NCI-H2107 treated with DMSO at 0.1 percent for 48 hours (cell line): ENCODE measurements around the gene GPSM1.
"Not testable (repeated sequence)": the region's sequence is repeated elsewhere in the genome, so short reads cannot be mapped to it uniquely, and the experiment has no call there.

Experiments
- DNase-seq: peaks from one replicate; lab custom pipeline; 2025; ENCODE audit not compliant: unreplicated experiment; lab: John Stamatoyannopoulos, UW

Gene GPSM1

DNA sequence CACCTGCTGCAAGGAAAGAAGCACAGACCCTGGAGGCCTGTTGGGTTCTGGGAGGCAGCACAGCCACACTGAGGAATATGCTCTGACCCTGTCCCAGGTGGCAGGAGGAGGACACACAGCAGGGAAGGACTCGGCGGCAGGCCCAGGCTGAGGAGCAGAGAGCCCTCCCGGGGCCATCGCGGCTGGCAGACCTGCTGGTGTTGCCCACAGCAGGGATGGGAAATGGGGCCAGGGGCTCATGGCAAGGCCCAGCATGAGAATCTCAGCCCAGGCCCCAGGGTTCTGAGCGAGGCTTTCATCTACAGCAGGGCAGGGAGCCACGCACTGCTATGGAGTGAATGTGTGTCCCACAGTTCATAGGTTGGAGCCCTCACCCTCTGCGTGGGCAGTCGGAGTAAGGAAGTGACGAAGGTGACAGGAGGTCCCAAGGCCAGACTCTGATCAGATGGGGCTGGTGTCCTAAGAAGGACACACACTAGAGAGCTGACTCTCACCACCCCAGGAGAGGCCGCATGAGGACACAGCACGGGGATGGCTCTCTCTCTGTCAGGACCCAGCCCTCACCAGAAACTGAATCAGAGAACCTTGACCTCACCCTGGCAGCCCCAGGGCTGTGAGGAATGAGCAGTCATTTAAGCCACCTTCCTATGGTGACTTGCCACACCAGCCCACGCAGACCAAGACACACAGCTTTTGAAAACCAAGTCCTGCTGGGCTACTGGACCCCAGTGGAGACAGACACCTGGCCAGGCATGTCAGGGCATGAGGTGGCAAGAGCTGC lies 10.3 kb upstream of the GPSM1 start:
- no peak for DNase-seq

DNA sequence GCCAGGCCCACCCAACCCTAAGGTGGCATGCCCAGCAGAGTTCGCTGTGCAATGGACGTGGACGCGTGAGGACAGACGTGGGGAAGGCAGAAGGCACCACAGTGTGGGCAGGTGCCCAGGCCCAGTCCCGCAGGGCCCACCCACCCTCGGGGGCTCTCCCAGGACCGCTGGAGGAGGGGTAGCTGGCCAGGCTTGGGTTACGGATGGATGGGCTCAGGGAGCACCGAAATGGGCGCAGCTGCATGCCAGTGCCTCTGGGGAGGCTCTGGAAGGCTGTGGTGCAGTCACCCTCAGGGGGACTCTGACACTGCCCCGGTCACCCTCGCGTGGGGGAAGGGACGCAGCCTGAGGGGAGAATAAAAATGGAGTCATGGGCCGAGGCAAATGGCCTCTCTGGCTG lies 9.6 kb upstream of the GPSM1 start:
- DNase-seq: no peak

DNA sequence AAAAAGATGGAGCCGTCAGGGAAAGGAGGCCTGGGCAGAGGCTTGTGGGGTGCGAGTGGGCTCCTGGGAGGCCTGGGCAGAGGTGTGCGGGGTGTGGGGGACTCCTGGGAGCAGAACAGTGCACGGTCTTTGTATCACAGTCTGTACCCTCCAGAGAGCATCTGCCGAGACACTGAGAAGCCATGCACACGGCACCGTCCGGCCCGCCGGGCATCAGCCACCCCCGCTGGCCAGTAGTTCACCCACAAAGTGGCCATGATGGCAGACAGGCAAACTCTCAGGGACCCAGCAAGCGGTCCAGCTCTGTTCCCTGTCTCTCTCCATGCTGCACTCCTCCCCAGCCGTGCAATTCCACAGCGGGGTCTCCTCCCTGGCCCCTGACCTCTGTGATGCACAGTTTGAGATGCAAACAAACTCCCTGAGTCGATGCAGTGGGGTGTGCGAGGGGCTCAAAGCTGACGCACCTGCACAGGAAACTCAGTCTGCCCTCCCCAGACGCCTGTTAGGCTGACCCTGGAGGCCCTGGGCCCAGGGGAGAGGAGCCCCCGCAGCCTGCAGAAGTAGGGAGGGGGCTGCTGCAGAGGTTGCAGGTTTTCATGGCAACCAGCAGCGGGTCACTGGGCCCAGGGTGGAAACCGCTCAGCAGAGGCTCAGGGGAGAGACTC lies 9.1 kb upstream of the GPSM1 start:
- DNase-seq: no peak

DNA sequence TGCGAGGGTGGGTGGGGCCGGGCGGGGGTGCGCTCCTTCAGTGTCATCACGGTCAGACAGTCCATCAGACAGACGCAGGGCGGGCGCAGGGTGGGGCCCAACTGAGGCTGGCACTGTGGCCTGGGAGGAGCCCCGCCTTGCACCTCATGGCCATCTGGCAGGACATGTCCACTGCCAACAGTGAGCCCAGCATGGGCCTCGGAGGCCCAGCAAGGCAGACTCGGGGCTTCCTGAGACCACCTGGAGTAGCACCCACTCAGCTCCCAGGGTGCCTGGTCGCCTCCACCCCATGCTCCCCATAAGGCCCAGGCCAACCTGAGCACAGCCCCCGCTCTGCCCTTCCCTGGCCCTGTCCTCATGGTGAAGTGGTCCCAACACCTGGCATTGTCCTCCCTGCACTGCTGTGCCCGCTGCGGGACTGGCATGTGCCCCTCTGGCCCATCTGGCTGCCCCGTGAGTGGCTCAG lies 8.5 kb upstream of the GPSM1 start:
- DNase-seq: no peak

DNA sequence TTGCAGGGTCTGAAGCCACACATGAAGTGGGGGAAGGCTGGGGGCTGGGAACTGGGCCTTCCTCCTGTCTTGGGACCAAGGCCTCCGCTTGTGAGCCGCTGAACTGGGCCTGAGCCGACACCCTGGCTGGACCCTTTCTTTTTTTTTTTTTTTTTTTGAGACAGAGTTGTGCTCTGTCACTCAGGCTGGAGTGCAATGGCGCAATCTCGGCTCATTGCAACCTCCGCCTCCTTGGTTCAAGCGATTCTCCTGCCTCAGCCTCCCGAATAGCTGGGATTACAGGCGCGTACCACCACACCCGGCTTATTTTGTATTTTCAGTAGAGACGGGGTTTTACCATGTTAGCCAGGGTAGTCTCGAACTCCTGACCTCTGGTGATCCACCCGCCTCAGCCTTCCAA lies 8.1 kb upstream of the GPSM1 start:
- not testable (repeated sequence) for DNase-seq

DNA sequence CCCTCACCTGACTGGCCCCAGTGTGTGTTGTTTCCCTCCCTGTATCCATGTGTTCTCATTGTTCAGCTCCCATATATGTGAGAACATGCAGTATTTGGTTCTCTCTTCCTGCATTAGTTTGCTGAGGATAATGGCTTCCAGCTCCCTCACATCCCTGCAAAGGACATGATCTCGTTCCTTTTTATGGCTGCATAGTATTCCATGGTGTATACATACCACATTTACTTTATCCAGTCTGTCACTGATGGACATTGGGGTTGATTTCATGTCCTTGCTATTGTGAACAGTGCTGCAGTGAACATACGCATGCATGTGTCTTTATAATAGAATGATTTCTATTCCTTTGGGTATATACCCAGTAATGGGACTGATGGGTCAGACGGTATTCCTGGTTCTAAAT lies 7.4 kb upstream of the GPSM1 start:
- not testable (repeated sequence) for DNase-seq

DNA sequence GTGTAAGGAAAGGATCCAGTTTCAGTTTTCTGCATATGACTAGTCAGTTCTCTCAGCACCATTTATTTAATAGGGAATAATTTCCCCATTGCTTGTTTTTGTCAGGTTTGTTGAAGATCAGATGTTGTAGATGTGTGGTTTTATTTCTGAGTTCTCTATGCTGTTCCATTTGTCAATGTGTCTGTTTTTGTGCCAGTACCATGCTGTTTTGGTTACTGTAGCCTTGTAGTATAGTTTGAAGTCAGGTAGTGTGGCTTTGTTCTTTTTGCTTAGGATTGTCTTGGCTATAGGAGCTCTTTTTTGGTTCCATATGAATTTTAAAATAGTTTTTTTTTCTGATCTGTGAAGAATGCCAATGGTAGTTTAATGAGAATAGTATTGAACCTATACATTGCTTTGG lies 6.4 kb upstream of the GPSM1 start:
- not testable (repeated sequence) for DNase-seq

DNA sequence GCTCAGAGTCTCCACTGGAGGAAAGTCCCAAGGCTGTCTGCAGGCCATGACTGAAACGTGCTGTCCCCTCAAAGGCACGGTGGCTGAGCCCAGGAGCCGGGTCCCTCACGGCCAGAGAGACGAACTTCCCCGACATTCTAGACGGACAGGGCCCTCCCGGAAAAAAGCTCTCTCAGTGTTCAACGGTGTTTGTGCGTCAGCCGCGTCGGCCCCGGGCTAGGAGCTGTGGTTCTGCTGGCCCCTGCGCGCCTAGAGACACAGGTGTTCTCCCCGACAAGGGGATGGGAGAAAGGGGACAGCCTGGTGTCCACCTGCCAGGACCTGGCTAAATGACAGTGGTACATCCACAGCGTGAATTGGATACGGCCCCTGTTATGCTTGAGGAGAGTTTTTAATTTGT lies 5.8 kb upstream of the GPSM1 start:
- no peak for DNase-seq

DNA sequence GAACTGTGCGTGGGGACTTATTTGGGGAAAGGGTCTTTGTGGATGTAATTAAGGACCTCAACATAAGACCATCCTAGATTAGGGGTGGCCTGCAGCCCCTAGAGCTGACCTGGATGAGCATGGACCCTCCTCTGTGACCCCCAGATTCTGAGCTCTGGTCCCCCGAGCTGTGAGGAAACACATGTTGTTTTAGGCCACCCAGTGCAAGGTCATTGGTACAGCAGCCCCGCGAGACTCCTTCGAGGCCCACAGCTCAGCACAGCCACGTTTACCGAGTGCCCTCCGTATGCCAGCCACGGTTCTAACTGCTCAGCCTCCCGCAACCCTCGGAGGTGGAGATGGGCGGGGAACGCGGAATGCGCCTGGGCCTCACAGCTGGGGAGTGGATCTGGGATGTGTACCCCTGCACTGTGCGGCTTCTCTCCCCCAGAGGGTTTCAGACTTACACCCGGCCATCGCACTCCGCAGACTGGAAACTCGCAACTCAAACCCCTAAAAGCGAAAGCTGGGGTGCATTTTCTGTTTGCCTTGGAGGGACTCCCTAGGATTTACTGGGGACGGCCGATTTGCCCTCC lies 4.5 kb upstream of the GPSM1 start:
- DNase-seq: no peak

DNA sequence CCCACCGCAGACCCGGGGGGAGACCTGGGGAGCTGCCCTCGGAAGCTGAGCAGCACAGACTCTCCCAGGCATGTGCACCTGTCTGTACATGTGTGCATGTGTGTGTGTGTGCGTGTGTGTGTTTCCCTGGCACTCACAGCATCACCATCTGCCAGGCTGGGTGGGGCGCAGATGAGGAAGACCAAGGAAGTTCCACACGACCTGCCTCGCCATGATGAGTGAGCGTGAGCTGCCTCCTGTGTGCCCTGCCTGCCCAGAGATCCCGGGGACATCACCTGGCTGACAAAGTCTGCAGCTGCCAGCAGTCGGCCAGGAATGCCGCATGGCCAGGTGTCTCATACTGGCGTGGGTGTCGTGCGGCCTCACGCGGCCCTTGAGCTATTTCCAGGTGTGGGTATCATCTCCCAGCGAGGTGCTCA lies 4.0 kb upstream of the GPSM1 start:
- DNase-seq: no peak

DNA sequence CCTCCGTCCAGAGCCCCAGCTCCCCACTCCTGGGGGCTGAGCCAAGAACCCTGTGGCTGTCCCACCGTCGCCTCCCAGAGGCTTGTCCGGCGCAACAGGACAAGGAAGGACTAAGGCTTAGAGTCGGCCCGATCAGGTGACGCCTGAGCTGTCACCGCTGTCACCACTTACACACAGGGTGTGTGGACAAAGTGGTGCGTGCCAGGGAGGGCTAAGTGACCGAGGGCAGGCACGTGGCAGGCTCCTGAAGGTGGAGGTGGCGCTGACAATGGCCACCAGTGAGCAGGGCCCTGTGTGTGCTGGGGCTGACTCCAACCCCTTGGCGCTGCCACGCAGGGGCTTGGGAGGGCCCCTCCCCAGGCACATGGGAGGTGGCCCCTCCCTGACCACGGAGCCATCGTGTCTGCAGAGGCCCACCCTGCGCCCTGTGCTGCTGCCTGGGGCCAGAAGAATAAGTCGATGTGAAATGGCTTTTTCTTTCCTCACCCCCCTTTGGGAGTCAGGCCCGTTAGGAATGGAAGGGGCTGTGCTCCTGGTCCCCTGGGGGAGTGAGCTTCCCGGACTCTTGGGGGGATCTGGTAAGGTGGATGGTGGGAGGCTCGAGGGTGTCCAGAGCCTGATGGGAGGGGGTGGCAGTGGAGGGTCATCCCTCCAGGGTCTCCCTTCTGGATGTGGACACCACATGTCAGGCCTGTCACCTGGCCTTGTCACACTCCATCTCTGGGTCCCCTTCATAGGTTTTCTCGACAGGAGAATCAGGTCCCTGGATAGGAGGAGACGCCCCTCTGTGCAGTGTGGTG lies 2.6 kb upstream of the GPSM1 start:
- no peak for DNase-seq

DNA sequence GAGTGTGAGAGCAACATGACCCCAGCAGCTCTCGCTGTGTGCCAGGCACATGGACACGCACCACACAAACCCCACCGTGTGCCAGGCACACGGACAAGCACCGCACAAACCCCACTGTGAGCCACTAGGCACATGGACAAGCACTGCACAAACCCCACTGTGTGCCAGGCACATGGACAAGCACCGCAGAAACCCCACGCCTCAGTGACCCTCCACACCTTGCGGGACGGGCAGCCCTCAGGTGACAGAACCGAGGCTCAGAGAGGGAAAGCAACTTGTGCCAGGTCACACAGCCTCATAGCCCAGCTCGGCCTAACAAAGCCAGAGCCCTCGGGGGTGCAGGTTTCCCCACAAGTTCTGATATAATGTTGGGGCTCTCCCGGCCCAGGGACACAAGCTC lies 2.0 kb upstream of the GPSM1 start:
- DNase-seq: no peak

DNA sequence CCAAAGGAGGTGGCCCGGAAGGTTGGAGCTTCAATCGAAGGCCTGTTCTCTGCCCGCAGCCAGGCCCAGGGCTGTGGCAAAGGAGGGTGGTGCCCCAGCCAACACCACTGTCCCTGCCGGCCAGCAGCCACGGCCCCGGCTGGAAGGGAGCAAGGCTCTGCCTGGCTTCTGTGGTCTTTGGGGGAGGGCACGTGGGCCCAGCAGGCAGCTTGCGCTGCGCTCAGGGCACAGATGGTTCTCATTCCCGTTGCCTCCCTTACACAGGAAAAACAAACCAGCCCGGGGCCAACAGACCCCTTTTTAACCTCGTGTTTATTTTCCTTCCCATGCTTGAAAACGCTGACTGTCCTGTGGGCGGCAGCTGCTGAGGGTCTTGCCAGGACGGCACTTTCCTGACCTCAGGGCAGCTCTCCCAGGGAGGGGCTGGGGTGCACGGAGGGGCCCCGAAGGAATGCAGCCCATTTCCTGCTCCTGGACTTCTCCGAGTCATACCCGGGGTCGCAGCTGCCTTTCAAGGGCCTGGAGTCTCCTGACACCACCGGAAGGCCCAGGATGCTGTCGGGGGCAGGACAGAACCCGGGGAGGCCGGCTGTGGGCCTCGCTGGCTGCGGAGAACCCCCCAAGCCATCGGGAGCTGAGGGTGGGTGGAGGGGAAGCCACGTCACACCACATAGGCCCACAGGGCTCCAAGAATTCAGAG lies 1.1 kb upstream of the GPSM1 start:
- no peak for DNase-seq

DNA sequence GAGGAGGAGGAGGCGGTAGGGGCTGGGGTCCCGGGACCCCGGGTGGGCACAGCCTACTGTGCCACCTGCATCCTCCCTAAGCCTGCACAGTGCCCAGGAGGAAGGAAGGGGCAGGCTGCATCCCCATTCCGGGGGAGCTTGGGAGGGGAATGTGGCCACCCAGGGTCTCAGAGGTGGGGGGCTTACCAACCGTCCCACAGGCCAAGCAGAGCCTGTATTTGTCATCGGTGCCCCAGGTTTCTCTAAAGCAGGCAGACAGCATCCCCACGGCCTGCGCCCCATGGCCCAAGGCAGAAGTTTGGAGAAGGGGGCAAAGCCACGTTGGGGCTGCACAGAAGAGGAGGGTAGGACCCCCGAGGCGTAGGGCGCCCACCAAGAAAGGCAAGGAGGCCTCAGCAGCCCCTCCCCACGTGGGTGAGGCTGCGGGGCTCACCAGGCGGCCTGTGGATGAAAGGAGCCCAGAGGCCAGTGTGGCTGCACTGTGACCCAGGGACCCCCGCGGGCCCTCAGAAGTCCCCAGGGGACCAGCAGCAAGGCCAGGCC lies 507 bp upstream of the GPSM1 start:
- DNase-seq: no peak

DNA sequence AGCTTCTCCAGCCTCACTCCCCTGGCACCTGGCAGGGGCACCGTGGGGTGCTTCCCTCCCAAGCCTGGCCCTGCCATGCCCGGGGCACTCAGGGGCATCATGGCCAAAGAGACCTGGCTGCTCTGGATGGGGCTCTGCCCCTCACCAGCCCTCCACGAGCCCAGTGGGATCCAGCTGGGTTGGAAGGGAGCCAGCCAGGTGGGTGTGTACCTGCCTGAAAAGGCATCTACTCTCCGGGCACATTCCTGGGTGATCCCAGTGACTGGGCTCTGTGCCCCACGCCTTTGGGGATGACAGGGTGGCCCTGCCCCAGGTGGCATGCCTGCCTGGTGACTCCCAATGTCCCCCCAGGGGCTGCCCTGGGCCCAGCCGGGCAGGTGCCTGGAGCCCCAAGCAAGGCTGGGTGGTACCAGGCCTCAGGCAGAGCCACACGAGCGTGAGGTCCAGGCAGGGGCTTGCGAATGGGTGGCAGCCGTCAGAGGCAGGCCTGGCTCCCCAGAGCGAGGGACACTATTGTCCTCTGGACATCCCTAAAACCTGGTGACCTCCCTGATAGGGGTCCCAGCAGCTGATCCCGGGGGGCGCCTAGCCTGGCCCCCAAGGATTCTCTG lies 777 bp downstream of the GPSM1 start:
- no peak for DNase-seq

DNA sequence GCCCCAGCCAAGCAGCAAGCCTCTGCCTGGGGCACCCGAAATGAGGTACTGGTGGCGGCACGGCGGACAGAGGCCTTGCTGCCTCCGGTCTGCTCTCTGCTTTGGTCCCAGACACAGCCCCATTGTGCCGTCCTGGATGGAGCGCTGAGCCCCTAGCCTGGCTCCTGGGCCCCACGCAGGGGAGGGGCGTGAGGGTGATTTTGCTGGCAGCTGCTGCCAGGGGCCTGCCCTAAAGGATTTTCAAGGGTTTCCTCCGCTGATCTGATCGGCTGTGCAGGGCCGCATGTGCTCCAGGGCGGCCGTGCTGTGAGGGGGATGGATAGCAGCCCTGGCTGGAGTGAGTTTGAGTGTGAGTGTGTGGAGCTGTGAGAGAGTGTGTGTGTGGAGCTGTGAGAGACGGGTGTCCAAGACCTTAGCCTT lies 1.3 kb downstream of the GPSM1 start:
- DNase-seq: no peak

DNA sequence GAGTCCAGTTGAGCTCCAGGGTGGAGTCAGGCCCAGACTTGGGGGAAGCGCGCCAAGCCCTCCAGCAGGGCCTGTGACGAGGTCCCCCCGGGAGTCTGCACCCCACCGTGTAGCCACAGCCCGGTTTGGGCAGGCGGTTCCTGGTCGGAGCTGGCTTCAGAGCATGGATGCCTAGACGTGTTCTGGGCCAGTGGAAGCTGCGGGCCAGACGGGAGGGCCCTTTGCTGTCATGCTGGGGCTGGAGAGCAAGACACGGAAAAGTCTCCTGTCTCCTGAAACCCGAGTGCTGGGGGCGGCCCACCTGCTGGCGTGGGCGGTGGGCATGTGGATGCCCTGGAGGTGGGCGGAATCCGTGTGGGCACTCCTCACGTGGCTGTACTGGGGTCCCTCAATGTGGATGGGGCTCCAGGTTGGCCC lies 1.9 kb downstream of the GPSM1 start:
- no peak for DNase-seq

DNA sequence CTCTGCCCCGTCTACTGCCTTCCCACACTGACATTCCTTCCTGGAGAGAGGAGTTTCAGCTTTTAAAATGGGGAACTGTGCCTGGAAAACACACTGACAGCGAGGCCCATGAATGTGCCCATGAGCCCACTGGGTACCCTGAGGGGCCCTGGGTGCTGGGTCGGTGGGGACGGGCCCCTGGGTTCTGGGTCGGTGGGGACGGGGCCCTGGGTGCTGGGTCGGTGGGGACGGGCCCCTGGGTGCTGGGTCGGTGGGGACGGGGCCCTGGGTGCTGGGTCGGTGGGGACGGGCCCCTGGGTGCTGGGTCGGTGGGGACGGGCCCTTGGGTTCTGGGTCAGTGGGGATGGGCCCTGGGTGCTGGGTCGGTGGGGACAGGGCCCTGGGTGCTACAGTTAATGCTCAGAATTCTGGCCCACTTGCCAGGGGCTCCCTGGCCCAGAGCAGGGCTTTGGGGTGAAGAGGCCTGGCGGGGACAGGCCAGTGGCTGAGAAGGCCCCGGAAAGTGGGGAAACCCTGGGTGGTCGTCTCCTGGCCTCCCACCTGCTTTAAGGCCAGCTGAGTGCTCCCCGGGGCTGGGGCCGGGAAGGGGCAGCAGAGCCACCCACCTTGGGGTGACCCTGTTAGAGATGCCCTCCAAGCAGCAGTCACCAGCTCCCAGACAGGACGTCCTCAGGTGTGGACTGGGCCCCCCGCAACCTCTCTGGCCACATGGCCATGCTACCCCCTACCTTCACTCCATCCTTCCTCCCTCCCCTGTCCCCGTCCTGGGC lies 2.5 kb downstream of the GPSM1 start:
- no peak for DNase-seq

DNA sequence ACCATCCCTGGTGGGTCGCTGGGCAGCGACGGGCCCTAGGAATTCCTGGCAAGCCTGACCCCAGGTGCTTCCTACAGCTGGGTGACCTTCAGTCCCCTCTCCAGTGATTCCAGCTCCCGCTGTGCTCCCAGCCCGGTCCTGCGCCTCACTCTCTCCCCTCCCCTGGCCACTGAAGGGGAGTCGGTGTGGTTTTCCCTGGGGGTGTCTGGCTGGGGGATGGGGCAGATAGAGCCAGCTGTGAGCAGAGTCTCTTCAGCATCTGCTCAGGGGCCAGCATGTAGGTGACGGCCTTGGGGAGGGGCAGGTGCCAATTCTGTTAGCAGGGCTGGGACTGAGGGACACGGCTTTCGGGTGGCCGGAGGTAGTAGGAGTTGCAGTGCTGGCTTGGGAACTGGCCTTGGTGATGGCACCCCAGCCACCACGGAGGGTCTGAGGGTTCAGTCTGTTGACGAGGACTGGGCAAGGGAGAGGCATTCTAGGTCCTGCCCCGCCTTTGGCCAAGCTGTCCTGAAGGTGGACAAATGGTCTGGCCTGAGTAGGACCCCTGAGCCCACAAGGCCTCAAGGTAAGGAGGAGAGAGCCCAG lies 3.2 kb downstream of the GPSM1 start:
- no peak for DNase-seq
